NCI-H82 (cell line): ENCODE measurements around the gene NMD3.
"Not testable (repeated sequence)": the region's sequence is repeated elsewhere in the genome, so short reads cannot be mapped to it uniquely, and the experiment has no call there.

Experiments
- DNase-seq: peaks from one replicate; lab custom pipeline; 2025; lab: John Stamatoyannopoulos, UW

The NMD3 gene

GRCh38 chr3:161220850-161221753 is at the start of gene NMD3:
Gene NMD3 (plus strand): TSS chr3:161221311. CDS start chr3:161222014, 703 bp downstream.
- DNase-seq: peak; percentile 98

DNA sequence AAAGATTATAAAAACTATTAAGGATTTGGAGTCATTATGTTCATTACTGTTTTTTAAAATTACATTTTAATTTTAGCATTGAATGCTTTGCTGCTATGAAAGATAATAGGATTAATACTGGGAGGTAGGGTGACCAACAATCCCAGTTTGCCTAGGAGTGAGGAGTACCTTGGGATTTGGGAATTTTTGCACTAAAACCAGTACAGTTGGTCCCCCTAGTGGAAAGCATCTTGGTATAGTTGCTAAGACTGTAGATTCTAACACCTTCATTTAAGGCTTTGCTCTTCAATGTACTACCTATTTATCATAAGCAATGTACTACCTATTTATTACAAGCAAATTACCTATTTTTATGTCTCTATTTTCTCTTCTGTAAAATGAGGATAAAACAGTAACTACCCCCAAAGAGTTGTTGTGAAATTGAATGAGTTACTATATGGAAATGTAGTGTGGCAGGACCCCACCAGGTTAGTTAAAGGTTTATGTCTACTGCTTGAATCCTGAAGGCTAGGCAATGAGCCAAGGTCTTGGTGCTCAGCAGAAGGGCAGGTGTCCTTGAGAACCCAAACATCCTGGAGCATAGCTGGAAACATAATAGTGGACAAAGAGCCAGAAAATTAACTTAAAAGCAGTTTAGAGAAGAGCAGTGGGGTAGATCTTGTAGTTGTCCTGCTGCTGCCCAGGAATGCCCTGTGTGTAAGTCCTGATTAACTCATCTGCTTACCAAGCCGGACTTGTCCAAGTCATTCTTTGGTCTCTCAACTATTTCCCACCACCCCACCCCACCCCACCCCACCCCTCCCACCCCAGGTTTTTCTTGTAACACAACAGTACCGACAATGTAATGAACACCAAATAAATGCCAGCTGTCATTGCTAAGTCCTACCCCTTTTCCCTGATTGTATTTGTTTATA is 49.2 kb upstream of the NMD3 start:
- DNase-seq: peak; percentile 28

DNA sequence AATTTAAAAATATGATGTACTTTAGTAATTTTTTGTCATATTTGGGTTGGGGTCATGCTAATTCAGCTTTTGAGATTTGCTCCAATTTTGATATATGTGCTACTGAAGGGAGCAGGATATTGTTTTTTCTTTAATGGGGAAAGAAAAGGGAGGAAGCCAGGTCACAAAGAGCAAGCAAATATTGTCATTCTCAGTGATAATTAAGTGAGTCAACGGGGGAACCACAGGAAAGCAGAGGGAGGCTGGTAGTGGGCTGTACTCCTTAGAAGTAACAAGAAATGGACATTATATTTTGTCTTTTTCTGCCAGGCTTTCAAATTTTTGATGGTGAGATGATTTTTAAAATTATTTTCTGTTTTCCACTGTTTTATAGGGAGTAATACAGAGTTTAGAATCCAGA is 45.6 kb upstream of the NMD3 start:
- DNase-seq: no peak

DNA sequence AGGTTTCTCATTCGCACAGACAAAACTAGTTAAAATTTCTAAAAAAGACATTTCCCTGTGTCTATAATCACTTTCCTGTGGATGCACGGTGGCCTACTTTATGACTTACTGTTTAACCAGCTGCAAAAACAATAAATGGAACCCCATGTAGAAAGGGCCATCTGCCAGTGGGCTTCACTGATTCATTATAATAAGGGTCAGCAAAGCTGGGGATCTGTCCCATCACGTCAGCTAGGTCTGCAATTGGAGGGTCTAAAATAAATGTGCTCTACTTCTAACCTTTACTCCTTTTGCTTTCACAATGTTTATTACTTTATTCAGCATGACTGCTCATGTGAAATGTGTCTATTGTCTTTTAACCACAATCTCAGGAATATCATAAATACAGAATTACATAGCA is 43.1 kb upstream of the NMD3 start:
- no peak for DNase-seq

GRCh38 chr3:161181371-161181770 is 39.7 kb upstream of the NMD3 start:
- DNase-seq: not testable (repeated sequence)

GRCh38 chr3:161187046-161187445 is 34.1 kb upstream of the NMD3 start:
- DNase-seq: no peak

GRCh38 chr3:161197855-161198850 is 23.0 kb upstream of the NMD3 start:
- DNase-seq: no peak

DNA sequence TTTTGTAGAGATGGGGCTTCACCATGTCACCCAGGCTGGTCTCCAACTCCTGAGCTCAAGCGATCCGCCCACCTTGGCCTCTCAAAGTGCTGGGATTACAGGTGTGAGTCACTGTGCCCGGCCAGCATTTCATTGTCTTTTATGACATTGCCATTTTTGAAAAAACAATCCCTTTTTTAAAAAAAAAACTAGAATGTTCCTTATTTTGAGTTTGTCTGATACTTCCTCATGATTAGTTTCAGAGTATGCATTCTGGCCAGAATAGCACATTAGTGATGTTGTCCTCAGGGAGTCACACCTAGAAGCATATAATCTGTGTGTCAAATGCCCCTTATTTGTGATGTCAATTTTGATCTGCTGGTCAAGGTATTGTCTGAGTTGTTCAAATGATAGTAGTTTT is 21.2 kb upstream of the NMD3 start:
- DNase-seq: no peak

DNA sequence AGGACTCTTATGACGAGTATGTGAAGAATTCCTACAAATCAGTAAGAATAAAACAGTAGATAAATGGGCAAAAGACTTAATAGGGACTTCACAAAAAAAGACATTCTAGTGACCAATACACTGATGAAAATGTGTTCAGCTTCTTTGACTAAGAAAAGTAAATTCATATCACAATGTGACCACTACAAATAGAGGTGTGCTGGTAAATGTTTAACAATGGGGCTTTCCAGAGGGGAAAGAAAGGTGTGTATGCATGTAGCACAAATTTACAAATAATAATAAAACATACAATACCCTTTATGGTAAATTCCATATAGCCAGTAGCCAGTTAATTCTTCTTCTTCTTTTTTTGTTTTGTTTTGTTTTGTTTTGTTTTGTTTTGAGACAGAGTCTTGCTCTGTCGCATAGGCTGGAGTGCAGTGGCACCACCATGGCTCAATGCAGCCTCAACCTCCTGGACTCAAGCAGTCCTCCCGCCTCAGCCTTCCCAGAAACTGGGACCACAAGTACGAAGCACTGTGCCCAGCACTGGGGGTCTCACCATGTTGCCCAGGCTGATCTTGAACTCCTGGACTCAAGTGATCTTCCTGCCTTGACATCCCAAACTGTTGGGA is 17.5 kb upstream of the NMD3 start:
- DNase-seq: no peak

DNA sequence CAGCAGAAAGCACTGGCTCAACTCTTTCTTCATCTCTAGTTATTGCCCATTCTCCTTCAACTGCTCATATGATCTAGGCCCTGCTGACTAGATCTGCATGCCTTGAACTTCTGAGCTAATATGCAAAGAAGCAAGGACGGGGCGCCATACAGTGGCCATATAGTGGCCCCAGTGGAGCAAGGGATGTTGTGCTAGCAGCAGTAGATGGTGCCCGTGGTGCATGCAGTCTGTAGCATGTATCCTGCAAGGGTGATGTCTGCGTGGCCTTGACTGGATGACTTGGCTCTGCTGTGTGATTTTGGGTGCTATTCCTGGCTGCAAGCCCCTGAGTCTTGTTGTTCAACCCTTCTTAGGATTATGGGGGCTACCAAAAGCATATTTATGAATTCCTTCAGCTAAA is 12.2 kb upstream of the NMD3 start:
- DNase-seq: no peak

DNA sequence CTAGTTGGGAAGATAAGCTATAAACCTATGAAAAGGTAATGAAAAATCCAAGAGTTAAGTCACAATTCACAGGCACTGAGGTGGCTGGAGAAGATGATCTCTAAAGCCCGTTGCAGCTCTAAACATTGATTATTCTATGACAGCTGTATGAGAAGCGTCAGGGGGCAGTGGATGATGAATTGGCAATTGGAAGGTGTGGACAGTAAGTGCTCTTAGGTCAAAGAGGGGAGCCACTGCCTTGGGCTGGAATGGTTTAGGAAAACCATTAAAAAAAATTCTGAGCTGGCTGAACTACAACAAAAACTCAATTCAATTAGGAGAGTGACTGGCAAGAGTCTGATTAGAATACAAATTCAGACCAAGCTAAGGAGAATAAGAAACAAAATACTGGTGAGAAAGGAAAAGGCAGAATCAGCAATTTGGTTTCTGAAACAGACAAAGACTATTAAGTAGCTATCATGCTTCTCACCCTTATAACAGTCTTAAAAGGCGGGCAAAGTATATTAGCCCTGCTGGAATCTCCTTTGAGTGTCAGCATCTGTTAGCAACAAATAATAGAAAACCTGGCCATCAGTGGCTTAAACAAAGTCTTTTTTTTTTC is 8.8 kb upstream of the NMD3 start:
- DNase-seq: peak; percentile 34

GRCh38 chr3:161212906-161213305 is 8.2 kb upstream of the NMD3 start:
- no peak for DNase-seq

GRCh38 chr3:161213644-161214043 is 7.5 kb upstream of the NMD3 start:
- no peak for DNase-seq

GRCh38 chr3:161215185-161215584 is 5.9 kb upstream of the NMD3 start:
- no peak for DNase-seq

- no peak for DNase-seq
These were observed 3.6 kb upstream of the NMD3 start for GRCh38 chr3:161217496-161217895.

GRCh38 chr3:161219495-161219894 is 1.6 kb upstream of the NMD3 start:
- no peak for DNase-seq

GRCh38 chr3:161221806-161222600 is 892 bp downstream of the NMD3 start:
- peak; percentile 47 for DNase-seq

DNA sequence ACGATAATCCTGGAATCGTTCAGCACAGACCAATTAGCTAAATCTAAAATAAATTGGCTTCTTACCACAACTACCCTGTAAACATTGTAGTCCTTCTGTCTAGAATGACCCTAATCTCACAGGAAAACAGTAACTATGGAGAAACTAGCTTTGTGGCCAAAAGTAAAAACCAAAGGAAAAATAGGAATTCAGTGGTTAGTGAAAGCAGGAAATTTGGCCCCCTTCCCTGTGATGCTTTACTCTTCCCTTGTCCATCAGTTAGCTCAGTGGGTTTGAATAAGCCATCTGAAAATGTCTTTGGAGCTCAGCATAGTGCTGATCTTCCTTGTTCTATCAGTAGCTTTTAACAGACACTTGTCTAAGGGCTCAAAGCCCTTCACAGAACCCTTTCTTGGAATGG is 1.6 kb downstream of the NMD3 start:
- DNase-seq: peak; percentile 60

GRCh38 chr3:161224786-161225185 is 3.7 kb downstream of the NMD3 start:
- no peak for DNase-seq

DNA sequence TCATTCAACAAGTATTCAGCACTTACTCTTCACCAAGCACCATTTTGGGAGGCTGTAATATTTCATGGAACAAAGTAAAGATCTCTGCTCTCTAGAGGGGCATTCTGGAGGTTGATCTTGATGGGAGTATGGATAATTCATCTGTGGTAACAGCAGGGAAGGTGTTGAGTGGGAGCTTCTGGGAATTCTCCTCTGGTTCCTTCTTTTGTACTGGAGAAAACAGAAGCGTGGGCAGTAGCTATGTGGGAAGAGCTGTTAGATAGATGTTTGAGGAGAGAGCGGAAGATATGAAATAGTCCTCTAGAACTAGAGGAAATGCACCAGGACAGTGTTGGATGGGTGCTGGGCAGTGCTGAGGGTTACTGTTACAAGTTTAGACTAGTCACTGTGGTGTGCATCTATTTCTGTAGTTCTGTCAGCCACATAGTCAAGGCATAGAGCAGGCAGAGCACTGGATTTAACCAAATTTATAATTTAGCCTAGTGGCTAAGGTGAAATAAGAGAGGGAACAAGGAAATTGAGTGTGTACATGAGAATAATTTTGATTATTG is 9.6 kb downstream of the NMD3 start:
- DNase-seq: no peak
